Suprapubic skin (tissue), 4 donors: Measurements from ENCODE around the gene RPTOR. TPM values are rescaled to one million over a fixed set of nuclear protein-coding genes. Genes with fewer than 3 reads are reported as not detected.

ENCODE experiments used
- DNase-seq, 2 donors: peaks; one replicate each; pipeline ENCODE4 v3.0.0-alpha.2; 2019; ENCODE audit warnings: low spot score in 2 of 2
- H3K27ac ChIP-seq: fragments of 200-600 bp; sonication (generic); one replicate; pipeline ENCODE4 v1.5.1; 2019
- H3K27me3 ChIP-seq: fragments of 200-600 bp; sonication (generic); one replicate; pipeline ENCODE4 v1.5.1; 2019
- H3K36me3 ChIP-seq: fragments of 200-600 bp; sonication (generic); one replicate; pipeline ENCODE4 v1.5.1; 2019
- H3K4me1 ChIP-seq: fragments of 200-600 bp; sonication (generic); one replicate; pipeline ENCODE4 v1.5.1; 2019
- H3K4me3 ChIP-seq: fragments of 200-600 bp; sonication (generic); one replicate; pipeline ENCODE4 v1.5.1; 2019; ENCODE audit warnings: mild to moderate bottlenecking
- H3K9me3 ChIP-seq: fragments of 200-600 bp; sonication (generic); one replicate; pipeline ENCODE4 v1.5.1; 2019
- EP300 ChIP-seq: sonication (generic); formaldehyde crosslinking; IDR thresholded peaks from one replicate; pipeline ENCODE4 v1.6.1; 2017; ENCODE audit warnings: antibody characterized with exemption
- POLR2A ChIP-seq, 2 donors: fragments of 450-650 bp; IDR thresholded peaks; one replicate each; pipeline ENCODE4 v1.6.1; 2017; ENCODE audit warnings: antibody characterized with exemption in 2 of 2, mild to moderate bottlenecking in 2 of 2, moderate library complexity in 2 of 2
- POLR2AphosphoS5 ChIP-seq, 3 donors: sonication (generic); formaldehyde crosslinking; IDR thresholded peaks; one replicate each; pipeline ENCODE4 v1.6.1; 2017; ENCODE audit warnings: antibody characterized with exemption in 3 of 3
- WGBS: methylation state at CpG from one replicate; pipeline ENCODE4 v1.1.5; 2018; 5-methylcytosine and 5-hydroxymethylcytosine counted together
- total RNA-seq, 4 donors: library from RNA; depleted of rRNA; stranded (reverse); fragments of >200 nt; gene quantifications; one replicate each; pipeline ENCODE4 v1.1.0, GENCODE V29; 2016
- TF ChIP-seq, protein P1 (sequence below), 2 donors: fragments of 200-600 bp in 1 of 2; fragments of 450-650 bp in 1 of 2; sonication (generic) in 1 of 2; IDR thresholded peaks; one replicate each; pipeline ENCODE4 v1.5.1; 2016 to 2019; ENCODE audit warnings: antibody characterized with exemption in 2 of 2, mild to moderate bottlenecking in 1 of 2, moderate library complexity in 1 of 2

Gene RPTOR
- total RNA-seq, 4 donors from 2014 or later, result 45.8 to 84.6 (median 53.0) TPM

DNA sequence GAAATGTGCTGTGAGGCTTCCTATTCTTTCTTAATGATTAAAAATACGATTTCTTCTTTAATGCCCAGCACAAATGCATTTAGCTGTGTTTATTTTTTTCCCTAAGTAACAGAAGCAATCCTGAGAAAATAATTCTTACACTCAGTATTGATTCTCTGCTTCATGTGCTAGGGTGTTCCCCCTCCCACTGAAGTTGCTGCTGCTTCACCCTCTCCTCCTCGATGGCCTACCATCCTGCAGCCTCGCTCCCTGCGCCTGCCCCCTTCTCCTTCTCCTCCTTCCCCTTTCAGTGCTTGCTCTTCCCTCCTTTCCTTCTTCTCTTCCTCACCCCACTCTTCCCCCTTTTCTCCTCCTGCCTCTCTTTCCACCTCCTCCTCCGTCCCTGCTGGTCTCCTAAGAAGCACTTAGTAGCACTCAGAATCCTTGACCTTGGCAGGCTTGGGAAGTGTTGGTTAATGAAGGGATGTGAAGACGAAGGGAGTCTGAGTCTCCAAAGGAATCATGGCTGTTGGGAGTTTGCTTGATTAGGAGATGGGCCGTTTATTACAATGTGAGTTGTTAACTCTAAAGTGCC, 119.7 kb downstream of the RPTOR start:
- TF ChIP-seq POLR2A (IDR thresholded peaks at IDR 0.05) (no peak), POLR2AphosphoS5 (IDR thresholded peaks at IDR 0.05) (no peak), EP300 (no peak)
- TF ChIP-seq, protein P1, sequence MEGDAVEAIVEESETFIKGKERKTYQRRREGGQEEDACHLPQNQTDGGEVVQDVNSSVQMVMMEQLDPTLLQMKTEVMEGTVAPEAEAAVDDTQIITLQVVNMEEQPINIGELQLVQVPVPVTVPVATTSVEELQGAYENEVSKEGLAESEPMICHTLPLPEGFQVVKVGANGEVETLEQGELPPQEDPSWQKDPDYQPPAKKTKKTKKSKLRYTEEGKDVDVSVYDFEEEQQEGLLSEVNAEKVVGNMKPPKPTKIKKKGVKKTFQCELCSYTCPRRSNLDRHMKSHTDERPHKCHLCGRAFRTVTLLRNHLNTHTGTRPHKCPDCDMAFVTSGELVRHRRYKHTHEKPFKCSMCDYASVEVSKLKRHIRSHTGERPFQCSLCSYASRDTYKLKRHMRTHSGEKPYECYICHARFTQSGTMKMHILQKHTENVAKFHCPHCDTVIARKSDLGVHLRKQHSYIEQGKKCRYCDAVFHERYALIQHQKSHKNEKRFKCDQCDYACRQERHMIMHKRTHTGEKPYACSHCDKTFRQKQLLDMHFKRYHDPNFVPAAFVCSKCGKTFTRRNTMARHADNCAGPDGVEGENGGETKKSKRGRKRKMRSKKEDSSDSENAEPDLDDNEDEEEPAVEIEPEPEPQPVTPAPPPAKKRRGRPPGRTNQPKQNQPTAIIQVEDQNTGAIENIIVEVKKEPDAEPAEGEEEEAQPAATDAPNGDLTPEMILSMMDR (IDR thresholded peaks at IDR 0.05), result no peak
- Histone ChIP-seq H3K27ac (no peak overlapping the region), H3K4me1 (peaks cover 8% of the 10 kb centered on the region), H3K27me3 (no peaks in the 10 kb centered on the region), H3K36me3 (no peaks in the 10 kb centered on the region), H3K4me3 (no peak overlapping the region), H3K9me3 (no peaks in the 10 kb centered on the region)
- no peak for DNase-seq
- WGBS, result 49% methylated on average over 7 of the region's 7 CpGs

DNA sequence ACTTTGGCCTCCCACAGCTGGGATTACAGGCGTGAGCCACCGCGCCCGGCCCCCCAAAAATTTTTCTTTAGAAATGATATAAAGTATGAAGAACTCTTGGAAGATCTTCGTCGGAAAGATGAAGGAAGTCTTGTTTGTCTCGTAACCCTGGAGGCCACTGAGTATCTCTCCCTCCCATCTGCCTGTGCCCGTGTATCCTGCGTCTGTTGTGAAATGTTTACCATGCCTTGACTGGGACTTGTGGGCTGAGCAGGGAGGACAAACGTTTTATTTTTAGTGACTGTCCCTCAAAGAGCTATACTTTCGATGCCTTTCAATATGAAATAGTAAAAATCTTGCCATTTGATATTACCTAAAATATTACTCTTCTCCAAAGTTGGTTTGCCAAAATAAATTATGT, 121.2 kb downstream of the RPTOR start:
- no peak overlapping the region for H3K27ac ChIP-seq
- no peak for DNase-seq
- no peak overlapping the region for H3K4me3 ChIP-seq
- TF ChIP-seq POLR2A (IDR thresholded peaks at IDR 0.05), result no peak
- no peak for TF ChIP-seq POLR2AphosphoS5 (IDR thresholded peaks at IDR 0.05)
- TF ChIP-seq, protein P1 (IDR thresholded peaks at IDR 0.05), result no peak
- TF ChIP-seq EP300, result no peak
- no peaks in the 10 kb centered on the region for H3K36me3 ChIP-seq
- H3K27me3 ChIP-seq, result no peaks in the 10 kb centered on the region
- no peaks in the 10 kb centered on the region for H3K9me3 ChIP-seq
- H3K4me1 ChIP-seq, result peaks cover 8% of the 10 kb centered on the region
- 90% methylated on average over 11 of the region's 11 CpGs for WGBS

DNA sequence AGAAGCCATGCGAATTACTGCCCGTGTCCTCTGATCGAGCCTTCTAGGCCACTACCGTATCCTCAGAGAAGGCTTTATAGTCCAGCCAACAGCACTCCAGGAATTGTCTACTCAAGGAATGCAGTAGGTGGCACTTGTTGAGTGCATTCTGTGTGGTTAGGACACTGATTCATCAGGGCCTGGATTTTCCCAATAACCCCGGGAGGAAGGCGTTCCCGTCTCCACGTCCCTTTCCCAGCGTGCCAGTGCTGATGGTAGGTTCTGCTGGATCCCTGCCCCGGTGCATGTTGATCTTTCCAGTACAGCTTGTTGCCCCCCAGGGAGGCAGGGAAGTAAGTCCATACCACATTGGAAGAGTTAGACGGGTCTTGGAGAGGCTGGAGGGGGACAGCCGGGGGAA, 122.2 kb downstream of the RPTOR start:
- WGBS, result 93% methylated on average over 12 of the region's 12 CpGs
- Histone ChIP-seq H3K27ac (no peak overlapping the region), H3K9me3 (no peaks in the 10 kb centered on the region), H3K36me3 (no peaks in the 10 kb centered on the region), H3K4me3 (no peak overlapping the region), H3K4me1 (peaks cover 8% of the 10 kb centered on the region), H3K27me3 (no peaks in the 10 kb centered on the region)
- TF ChIP-seq, protein P1 (IDR thresholded peaks at IDR 0.05), result no peak
- TF ChIP-seq POLR2AphosphoS5 (IDR thresholded peaks at IDR 0.05) (no peak), EP300 (no peak), POLR2A (IDR thresholded peaks at IDR 0.05) (no peak)
- no peak for DNase-seq

DNA sequence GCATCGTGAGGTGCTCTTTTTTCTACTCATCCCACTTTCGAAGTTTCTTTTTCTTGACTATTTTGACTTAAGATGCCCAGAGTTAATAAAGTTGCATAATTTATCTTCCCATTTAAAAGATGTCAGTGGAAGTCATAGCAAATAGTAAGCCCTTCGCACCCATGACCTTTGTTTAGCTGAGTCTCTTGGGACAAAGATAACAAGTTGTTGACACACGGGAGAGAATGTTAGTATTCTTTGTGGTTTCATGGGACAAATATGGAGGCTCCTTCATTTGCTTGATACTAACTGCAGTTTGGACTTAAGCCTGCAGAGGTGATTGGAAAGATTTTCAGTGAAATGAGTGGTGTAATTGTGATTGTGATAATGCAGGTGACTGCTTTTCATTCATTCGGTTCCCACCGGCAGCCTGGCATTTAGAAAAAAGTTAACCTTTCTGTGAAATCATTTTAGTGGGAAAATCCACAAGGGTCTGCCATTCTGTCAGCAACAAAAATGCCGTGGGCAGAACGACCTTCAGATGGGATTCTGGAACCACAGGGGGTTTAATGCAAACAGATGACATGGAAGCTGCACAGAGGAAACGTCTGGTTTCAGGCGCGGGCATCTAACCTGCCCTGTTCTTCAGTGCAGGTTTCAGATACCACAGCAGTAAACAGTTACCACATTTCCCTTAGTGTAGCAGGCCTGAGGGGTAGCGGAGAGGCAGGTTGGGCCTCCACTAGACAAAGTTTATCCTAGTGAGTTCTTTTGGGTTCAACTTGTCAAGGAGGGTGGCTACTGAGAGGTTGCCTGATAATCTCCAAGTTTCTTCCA, 123.0 kb downstream of the RPTOR start:
- DNase-seq, result no peak
- Histone ChIP-seq H3K36me3 (no peaks in the 10 kb centered on the region), H3K27ac (no peak overlapping the region), H3K9me3 (no peaks in the 10 kb centered on the region), H3K4me1 (peaks cover 8% of the 10 kb centered on the region), H3K4me3 (no peak overlapping the region), H3K27me3 (no peaks in the 10 kb centered on the region)
- no peak for TF ChIP-seq POLR2A (IDR thresholded peaks at IDR 0.05)
- TF ChIP-seq, protein P1 (IDR thresholded peaks at IDR 0.05), result no peak
- WGBS, result 83% methylated on average over 12 of the region's 12 CpGs

DNA sequence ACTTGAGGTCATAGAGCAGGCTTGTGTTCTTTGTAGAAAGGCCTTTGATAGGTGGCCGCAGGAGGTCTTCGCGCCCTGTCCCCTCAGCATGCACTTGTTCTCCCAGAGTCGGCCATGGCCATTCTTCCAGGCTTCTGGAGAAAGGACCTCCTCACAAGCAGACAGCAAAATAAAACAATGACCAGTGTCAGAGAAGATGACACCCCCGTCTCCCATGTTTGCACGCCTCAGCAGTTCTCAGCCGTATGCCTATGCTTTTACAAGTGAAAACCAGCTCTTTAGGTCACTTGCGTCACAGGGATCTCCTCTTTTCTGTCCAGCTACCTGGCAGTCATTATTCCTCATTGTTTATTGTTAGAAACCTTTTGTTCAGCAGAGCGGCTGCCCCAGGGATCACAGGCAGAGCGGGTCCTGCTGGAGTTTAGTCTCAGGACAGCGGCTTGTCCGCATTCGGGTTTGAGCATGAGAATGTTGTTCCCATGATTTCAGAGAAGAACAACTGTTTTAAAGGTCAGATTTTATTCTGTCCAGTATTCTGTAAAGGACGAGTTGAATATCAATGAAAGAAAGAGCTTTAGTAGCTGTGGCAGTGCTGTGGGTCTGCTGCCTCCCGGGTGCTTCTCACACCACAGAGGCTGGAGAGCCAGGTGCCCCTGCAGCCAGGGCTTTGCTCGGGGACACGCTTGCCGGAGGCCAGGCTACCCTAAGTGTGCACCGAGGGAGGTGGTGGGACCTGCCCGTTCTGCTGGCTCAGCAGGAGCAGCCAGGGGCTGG, 123.9 kb downstream of the RPTOR start:
- Histone ChIP-seq H3K27me3 (no peaks in the 10 kb centered on the region), H3K36me3 (no peaks in the 10 kb centered on the region), H3K4me1 (peaks cover 8% of the 10 kb centered on the region), H3K27ac (no peak overlapping the region), H3K4me3 (no peak overlapping the region), H3K9me3 (no peaks in the 10 kb centered on the region)
- WGBS, result 90% methylated on average over 18 of the region's 20 CpGs
- DNase-seq, result no peak
- TF ChIP-seq POLR2A (IDR thresholded peaks at IDR 0.05) (no peak), POLR2AphosphoS5 (IDR thresholded peaks at IDR 0.05) (no peak), EP300 (no peak)
- TF ChIP-seq, protein P1 (IDR thresholded peaks at IDR 0.05), result no peak
